AG10803 (cell line): ENCODE measurements around the gene DLGAP1.

Experiments
- DNase-seq: peaks from one replicate; pipeline ENCODE4 v3.0.0; 2010; ENCODE audit warnings: low read depth
- H3K4me3 ChIP-seq: 2 replicates; pipeline ENCODE4 v1.5.1; 2011; ENCODE audit warnings: mild to moderate bottlenecking, low read length, control low read depth
- CTCF ChIP-seq: conservative IDR thresholded peaks from 2 replicates; pipeline ENCODE4 v1.5.1; 2011; ENCODE audit warnings: mild to moderate bottlenecking, low read length, control low read depth, inconsistent platforms

Gene DLGAP1

GRCh38 chr18:3624935-3625741, 830.0 kb downstream of the DLGAP1 start:
- peak; percentile 97 for DNase-seq
- peak overlapping the region; percentile 39 for H3K4me3 ChIP-seq
- no peak for TF ChIP-seq CTCF

- H3K4me3 ChIP-seq: peak overlapping the region; percentile 39
- no peak for DNase-seq
- no peak for TF ChIP-seq CTCF
Observed at GRCh38 chr18:3624546-3624934, 830.6 kb downstream of the DLGAP1 start.

- no peak for TF ChIP-seq CTCF
- peak overlapping the region; percentile 47 for H3K4me3 ChIP-seq
- DNase-seq: peak; percentile 99
Observed at GRCh38 chr18:3623769-3624545, 831.1 kb downstream of the DLGAP1 start.

- TF ChIP-seq CTCF: no peak
- H3K4me3 ChIP-seq: no peak overlapping the region
- no peak for DNase-seq
Observed at GRCh38 chr18:3620146-3621119, 834.7 kb downstream of the DLGAP1 start.

GRCh38 chr18:3619746-3620145, 835.4 kb downstream of the DLGAP1 start:
- DNase-seq: no peak
- no peak for TF ChIP-seq CTCF
- no peak overlapping the region for H3K4me3 ChIP-seq

- H3K4me3 ChIP-seq: no peak overlapping the region
- no peak for DNase-seq
- no peak for TF ChIP-seq CTCF
Observed at GRCh38 chr18:3619222-3619621, 835.9 kb downstream of the DLGAP1 start.
